Daoy (cell line): ENCODE results near the gene MRPL23. TPM values are rescaled to one million over a fixed set of nuclear protein-coding genes. Genes with fewer than 3 reads are reported as not detected.

ENCODE experiments used
- DNase-seq: peaks from one replicate; pipeline ENCODE4 v3.0.0-alpha.2; 2015; ENCODE audit warnings: low read depth
- total RNA-seq: library from RNA; depleted of rRNA; stranded (reverse); fragments of >200 nt; shearing (Covaris generic); gene quantifications from 2 replicates; pipeline ENCODE4 v1.2.3, GENCODE V29; 2014; rRNA removed

MRPL23 gene
- total RNA-seq, 1 experiment from 2014 or later: 168 TPM

- DNase-seq: no peak
Observed at GRCh38 chr11:1990872-1991578, 43.9 kb downstream of the MRPL23 start.

GRCh38 chr11:1992111-1992510 is 45.0 kb downstream of the MRPL23 start:
- DNase-seq: no peak

DNA sequence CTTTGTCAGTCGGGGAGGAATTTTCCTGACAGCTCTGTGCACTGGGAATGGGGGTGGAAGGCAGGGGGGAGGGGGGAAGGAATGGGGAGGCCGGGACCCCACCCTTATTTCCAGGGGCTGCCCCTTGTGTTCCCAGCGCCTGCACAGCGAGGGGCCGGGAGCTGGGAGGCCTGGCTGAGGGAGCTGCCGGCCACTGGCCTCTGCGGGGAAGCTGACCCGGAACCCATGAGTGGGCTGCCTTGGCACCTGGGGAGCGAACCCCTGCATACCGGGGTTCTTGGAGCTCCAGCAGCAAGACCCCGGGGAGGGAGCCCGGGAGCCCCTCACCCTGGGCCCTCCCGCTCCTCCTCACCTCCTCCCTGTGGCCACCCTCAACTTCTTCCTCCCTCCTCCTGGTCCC is 47.0 kb downstream of the MRPL23 start:
- no peak for DNase-seq

GRCh38 chr11:1997755-1998154 is 50.6 kb downstream of the MRPL23 start, which contains the start of gene H19:
TSS of gene H19 (minus strand) at chr11:1997842.
- no peak for DNase-seq

- no peak for DNase-seq
Observed at GRCh38 chr11:1998290-1998689, 51.2 kb downstream of the MRPL23 start.

DNA sequence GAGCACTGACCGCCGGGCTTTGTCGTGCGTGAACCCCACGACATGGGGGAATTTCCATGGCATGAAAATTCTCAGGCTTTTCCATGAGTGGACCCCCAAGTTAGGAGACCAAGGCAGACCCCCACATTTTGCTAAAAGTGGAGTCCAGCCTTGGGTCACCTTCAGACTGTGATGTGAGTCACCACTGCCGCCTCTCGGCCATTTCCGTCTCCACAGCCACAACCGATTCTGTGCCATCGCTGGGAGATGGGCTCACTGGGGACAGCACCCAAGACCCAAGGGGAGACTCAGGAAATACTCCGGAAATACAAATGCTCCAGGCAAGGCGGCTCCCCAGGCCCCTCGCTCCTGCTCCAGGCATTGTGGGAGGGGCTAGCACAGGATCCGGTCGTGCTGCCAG is 51.7 kb downstream of the MRPL23 start:
- no peak for DNase-seq

DNA sequence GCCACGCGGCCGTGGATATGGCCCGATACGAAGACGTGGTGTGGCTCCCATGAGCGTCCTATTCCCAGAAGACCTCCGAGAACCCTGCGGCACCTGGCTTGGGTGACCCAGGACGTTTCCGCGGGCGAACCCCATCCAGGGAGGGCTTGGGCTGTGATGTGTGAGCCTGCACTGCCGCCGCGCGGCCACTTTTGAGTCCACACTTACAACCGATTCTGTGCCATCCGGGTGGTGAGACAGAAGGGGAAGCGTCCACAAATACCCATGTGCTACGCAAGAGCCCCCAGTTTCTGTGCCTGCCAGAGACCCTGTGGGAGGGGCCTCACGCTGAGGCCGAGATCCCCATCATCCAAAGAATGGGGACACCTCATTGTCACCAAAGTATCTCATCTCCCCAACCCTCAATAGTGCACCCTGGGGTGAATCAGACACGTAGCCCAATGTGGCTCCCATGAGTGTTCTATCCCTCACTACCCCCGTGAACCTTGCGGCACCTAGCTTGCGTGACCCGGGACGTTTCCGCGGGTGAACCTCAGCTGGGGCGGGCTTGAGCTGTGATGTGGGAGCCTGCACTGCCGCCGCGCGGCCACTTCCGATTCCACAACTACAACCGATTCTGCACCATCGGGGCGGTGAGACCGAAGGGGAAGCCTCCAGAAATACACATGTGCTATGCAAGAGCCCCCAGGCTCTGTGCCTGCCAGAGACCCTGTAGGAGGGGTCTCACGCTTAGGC is 55.1 kb downstream of the MRPL23 start:
- no peak for DNase-seq

- no peak for DNase-seq
Observed at GRCh38 chr11:2002807-2003206, 55.7 kb downstream of the MRPL23 start.

DNA sequence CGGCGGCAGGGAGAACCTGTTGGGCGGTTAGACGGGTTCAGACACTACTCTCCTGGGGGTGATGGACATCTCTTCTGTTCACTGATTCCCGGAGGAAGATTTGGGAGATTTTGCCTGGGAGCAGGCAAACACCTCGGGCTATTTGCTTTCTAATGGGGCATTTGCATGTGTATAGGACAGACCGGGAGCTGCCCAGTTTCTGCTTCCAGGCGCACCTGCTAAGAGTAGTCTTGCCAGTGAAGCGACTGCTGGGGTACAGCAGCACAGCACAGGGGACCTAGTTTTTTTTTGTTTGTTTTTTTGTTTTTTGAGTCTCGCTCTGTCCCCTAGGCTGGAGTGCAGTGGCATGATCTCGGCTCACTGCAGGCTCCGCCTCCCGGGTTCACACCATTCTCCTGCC is 57.3 kb downstream of the MRPL23 start:
- DNase-seq: no peak

Other genes with a start within 250 kb of the MRPL23 start
- gene IFITM10, start 196.7 kb upstream of the MRPL23 start, total RNA-seq: 0.09 and 0.11 TPM in 2 replicates
- 128 and 157 TPM in 2 replicates for gene CTSD, start 183.4 kb upstream of the MRPL23 start, total RNA-seq
- gene SYT8, start 112.3 kb upstream of the MRPL23 start, total RNA-seq: not detected in 2 replicates
- gene TNNI2, start 108.4 kb upstream of the MRPL23 start, total RNA-seq: not detected in 2 replicates
- 3.8 and 6.5 TPM in 2 replicates for gene LSP1, start 94.2 kb upstream of the MRPL23 start, total RNA-seq
- gene PRR33, start 55.4 kb upstream of the MRPL23 start, total RNA-seq: not detected in 2 replicates
- not detected in 2 replicates for gene TNNT3, start 27.6 kb upstream of the MRPL23 start, total RNA-seq
- gene H19, start 50.5 kb downstream of the MRPL23 start, total RNA-seq: 0.06 TPM in 1 of 2 replicates, not detected in the other
- gene IGF2, start 192.1 kb downstream of the MRPL23 start, total RNA-seq: 0.29 and 0.45 TPM in 2 replicates
- gene INS, start 213.9 kb downstream of the MRPL23 start, total RNA-seq: not detected in 2 replicates
- gene TH, start 224.5 kb downstream of the MRPL23 start, total RNA-seq: not detected in 2 replicates